Ureter (tissue), 1 donor: ENCODE results near the gene ATP6V1G2. TPM values are rescaled to one million over a fixed set of nuclear protein-coding genes. Genes with fewer than 3 reads are reported as not detected.

ENCODE experiments used
- DNase-seq: peaks from one replicate; pipeline ENCODE4 v3.0.0-alpha.2; 2020; ENCODE audit warnings: low spot score
- total RNA-seq: library from RNA; stranded (reverse); gene quantifications from one replicate; pipeline ENCODE4 v1.2.4, GENCODE V29; 2023
- donor health status: DM: yes; HTN: yes; CAD: no.

ATP6V1G2 gene
- total RNA-seq, 1 donor from 2014 or later: 0.65 TPM

DNA sequence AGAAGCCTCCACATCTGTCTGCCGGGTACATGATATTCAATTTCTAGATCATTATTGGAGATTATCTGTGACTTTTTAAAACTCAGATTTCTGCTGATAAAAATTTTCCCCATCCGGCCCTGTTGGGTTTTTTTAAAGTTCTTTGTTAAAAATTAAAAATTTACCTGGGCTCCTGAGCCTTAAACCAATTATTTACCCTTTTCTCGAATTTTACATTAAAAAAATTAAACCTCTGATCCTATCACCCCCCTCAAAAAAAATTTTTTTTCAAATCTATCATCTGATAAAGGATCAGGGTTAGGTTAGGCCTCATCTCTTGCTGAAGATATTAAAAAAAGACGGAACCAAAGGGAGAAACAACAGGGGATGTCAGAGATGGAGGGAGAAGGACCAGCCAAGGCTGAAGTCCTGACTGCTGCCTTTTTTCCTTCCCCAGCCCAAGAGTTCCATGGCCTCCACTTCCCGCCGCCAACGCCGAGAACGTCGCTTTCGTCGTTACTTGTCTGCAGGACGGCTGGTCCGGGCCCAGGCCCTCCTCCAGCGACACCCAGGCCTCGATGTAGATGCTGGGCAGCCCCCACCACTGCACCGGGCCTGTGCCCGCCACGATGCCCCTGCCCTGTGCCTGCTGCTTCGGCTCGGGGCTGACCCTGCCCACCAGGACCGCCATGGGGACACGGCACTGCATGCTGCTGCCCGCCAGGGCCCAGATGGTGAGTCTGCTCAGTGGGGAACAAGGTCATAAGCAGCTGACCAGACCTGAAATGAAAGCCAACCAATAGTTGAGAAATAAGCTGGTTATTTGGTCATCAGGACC is 1.5 kb upstream of the ATP6V1G2 start:
- no peak for DNase-seq

DNA sequence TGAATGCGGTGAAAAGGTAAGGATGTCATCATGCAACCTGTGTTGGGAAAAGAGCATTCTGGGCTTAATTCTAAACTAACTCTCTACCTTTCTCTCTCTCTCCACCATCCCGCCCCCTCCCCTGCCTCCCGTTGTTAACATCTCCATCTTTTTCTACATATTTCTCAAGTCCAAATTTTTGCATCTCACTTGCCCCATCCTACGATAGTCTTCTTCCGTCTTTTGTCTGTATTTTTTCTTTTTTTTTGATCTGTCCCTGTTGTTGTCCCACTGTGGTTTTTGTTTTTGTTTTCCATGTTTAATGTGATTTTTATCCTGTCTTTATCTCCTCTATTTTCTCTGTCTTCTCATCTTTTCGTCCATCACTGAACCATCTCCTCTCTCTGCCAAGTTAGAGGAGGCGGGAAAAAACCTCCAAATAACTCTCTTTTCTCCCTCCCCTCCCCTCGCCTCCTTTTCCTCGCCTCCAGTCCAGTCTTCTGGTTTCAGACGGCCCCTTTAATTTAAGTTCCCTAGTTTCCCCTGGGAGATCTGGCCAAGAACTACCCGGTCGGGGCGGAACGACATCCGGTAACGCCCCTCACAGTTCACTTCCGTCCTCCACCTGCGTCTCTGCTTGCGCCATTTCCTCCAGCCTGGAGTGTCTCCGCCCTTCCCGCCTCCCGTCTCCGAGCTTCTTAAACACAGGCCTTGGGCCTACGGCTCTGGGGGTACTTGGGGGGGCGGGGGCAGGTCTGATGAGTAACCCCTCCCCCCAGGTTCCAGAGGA is 734 bp upstream of the ATP6V1G2 start, which contains the start of gene NFKBIL1:
NFKBIL1 (plus strand) TSS at position 651 of the 769 bp plus-strand sequence; CDS start at position 738, 87 bp downstream.
- peak; percentile 96 for DNase-seq

DNA sequence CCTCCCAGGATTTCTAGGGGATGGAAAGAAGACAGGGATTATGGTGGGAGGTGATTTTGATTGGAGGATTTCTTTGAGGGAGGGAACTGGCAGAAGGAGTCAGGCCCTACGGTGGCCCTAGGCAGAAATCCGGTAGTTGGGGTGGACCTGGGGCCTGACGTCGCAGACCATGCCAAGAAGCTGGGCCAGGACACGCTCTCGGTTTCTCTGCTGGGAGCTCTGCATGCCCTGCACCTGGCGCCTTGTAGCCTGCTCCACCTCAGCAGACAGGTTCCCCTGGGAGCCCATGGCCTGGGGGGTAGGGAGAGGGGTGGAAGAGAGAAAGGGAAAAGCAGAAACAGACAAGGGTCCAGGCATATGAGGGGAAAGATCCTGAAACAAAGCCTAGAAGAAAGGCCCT is 1.1 kb downstream of the ATP6V1G2 start:
- DNase-seq: no peak

DNA sequence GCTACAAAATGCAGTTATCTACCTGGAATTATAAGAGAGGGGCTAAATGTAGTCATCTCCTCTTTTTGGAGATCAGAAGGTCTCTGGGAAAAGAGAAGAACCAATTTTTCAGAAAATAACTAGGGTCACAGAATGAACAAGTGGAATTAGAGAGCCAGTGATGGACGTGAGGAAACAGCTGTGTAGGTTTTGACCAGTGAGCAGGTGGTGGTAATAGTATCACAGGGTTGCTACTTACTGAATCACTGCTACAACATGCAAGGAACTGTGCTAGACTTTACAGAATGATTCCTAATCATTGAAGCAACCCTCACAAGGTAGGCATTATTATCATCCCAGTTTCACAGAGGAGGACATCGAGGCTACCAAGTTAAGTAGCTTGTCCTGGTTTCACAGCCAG is 1.7 kb downstream of the ATP6V1G2 start:
- no peak for DNase-seq

DNA sequence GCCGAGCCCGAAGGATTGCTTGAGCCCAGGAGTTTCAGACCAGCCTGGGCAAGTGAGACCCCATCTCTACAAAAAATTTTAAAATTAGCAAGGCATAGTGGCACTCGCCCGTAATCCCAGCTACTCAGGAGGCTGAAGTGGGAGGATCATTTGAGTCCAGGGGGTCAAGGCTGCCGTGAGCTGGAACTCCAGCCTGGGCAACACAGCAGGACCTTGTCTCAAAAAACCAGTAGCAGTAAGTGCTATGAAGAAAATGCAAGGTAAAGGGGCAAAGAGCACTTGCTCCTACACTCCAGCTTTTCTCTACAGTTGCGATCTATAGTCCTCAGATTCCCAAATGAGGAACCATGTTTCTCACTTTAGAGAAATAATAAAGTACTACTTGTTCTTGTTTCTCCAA is 2.8 kb downstream of the ATP6V1G2 start:
- DNase-seq: no peak

DNA sequence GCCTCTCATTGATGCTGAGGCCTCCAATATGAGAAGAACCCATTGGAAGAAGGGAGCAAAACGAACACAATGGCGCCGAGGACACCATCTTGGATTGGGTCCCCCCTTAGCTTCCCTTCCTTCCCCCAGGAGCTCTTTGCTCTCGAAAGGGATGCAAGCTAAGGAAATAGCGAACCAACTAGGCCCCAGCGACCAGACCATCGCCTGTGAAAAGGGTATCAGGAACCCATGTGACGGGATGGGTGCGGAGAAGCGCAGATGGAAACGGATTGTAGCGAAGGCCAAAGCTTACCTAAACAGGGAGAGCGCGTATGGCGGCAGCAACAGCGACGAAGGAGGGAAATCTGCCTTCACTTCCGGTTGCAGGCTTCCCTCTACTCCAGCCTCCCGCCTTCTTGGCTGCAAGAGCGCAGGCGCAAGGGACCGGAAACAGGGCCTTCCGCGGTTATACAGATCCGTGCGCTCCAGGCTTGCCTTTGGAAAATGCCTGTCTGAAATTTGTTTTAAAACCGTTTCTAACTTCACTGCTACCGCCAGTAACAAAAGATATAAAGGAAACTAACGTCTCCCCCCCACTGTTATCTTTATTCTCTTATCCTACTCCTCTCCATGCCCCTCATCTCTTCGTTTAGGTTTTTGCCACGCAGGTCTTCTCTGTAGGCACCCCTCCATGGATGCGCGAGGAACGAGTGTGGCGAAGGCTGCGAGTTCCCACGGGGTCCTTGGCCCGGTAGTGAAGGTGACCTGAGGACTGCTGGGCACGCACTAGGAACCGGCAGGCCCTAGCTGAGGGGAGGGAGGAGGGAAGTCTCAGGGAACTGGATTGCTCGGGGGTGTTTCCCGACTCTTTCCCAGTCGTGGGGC is 4.5 kb downstream of the ATP6V1G2 start, which contains the start of gene DDX39B:
DDX39B (minus strand) TSS at position 346 of the 864 bp plus-strand sequence. CDS start 1,471 bp downstream, outside the sequence.
- peak; percentile 97 for DNase-seq

DNA sequence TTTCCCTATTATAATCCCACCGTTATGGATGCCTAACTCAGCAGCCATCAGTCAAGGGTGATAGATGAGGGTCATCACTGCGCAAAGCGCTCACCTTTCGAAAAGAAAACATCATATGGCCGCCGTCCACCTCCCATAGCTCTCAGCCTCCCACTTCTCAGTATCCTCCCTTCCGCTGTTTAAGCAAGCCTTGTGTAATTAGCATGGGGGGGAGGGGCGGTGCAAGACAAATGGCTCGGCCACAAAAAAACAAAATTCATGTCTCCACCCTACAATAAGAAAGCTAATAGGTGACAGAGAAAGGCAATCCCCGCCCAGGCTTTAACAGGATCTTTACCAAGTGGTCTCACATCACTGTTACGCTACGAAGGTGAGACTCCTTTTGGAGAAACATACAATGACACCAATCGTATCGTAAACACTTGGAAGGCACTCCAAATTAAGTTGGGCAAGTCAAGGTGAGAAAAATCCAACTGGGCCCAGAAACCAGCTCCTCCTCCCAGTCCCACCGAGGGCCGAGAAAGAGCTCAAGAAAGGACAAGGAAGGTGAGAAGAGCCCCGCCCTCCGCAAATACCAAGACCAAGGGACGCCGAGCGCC is 5.2 kb downstream of the ATP6V1G2 start:
- DNase-seq: peak; percentile 69

DNA sequence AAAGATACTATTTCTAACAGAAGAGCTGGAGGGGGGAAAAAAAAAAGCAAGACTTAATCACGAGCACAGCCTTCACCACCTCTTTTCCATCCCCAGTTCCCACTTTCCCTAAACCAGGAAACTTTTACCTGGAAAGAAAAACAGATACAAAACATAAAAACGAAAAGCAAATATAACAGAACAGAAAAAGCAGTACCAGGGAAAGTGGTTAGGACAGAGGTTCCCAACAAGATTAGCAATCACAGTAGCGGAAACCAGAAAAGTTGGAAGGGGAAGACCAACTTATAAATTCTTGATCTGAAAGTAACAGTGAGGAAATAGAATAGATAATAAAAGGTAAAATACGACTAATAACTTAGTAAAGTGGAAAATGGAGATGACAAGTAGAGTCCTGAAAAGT is 5.8 kb downstream of the ATP6V1G2 start:
- DNase-seq: no peak

DNA sequence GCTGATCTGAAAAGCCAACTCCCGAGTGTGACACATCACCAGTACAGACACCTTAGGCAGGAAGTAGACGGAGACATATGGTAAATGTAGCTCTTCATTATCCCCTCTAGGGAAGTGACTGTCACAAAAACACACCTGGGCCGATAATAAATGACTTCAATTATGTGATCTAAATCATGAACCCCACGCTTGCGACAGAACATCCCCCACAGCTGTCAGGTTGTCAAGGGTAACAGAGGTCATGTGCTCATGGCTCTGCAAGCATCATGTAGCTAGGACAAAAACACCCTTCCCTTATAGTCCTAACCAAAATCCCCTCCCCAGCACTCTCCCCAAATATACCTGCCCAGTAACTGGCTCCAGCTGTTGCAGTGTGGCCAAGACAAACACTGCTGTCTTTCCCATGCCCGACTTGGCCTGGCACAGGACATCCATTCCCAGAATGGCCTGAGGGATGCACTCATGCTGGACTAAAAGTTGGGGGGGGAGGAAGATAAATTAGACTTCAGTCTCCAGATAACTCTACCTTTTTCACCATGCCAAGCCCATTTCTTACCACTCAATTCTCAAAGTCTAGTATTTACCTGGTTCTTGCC is 7.5 kb downstream of the ATP6V1G2 start:
- DNase-seq: no peak

DNA sequence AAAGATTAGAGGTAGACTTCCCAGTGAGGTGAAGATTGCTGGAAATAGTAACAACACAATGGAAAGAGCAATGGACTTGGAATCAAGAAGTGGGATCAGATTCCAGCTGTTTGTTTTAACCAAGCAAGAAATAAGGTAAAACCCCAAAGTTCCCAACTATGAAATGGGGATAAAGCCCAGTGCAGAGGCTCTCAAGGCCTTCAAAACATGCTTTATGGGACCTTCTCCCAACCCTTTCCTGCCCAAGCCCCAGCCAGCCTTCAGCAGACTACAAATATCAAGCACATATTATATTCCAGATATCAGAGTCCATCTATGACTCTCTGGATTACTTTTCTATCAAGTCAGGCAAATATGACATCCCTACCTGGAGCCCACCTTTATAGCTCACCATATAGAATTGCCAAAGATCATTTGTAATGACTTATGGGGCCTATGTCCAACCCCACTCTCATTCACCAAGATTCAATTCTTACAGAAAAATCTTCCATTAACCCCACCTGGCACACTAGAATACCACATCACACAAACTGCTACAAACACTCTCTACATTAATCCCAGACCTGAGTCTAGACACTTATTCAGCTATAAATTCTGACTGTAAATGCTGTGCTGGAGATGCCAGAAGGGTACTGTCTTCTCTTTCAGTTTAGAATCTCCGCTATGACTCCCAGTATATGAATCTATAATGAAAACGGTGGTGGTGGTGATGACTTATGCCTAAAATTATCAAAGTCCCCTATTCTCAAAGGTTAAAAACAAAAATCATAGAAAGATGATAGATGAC is 10.7 kb downstream of the ATP6V1G2 start:
- no peak for DNase-seq

DNA sequence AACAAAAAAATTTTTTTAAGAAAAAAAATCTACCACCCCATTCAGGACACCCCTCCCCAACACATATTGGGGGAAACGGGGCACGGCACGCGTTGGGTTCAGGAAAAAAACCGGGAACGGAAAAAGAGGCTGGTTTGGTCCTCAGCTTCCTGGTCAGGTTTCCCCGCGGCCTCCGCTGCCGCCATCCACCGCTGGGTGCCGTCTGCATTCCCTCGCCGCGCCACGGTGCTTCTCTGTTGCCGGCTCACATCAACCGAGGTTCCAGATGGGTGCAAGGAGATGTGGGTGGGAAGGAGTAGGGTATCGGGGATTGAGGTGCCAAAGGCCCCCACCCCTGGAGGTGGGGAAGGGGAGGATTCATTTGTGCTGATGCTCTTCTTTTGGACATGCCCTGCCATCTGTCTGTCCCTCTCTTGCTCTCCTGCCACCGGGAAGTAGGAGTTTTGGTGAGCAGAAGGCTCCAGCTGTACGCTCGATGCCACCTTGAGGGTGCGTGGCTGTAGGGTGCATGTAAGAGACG is 11.8 kb downstream of the ATP6V1G2 start:
- DNase-seq: no peak

DNA sequence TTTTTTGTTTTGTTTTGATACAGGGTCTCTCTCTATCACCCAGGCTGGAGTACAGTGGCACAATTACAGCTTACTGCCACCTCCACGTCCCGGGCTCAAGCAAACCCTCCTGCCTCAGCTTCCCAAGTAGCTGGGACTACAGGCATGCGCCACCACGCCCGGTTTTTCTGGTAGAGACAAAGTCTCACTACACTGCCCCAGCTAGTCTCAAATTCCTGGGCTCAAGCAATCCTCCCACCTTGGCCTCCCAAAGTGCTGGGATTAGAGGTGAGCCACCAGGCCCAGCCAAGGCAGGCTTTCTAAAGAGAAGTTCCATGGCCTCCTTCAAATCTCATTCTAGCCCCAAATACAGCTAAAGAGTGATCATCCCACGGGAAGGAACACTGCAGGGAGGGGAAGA is 12.4 kb downstream of the ATP6V1G2 start:
- no peak for DNase-seq

DNA sequence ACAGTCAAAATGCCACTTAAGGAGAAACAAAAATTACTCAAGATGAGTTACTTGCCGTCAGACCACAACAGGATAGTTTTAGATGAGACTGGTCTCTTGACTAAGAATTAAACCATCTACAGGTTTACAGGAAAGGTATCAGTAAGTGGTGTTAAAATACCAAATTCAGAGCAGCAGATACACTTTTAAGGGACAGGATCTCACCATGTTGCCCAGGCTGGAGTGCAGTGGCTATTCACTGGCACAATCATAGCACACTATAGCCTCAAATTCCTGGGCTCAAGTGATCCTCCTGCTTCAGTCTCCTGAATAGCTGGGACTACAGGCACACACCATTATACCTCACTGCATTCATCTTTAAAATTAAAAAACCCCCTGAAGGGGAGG is 13.0 kb downstream of the ATP6V1G2 start:
- no peak for DNase-seq

DNA sequence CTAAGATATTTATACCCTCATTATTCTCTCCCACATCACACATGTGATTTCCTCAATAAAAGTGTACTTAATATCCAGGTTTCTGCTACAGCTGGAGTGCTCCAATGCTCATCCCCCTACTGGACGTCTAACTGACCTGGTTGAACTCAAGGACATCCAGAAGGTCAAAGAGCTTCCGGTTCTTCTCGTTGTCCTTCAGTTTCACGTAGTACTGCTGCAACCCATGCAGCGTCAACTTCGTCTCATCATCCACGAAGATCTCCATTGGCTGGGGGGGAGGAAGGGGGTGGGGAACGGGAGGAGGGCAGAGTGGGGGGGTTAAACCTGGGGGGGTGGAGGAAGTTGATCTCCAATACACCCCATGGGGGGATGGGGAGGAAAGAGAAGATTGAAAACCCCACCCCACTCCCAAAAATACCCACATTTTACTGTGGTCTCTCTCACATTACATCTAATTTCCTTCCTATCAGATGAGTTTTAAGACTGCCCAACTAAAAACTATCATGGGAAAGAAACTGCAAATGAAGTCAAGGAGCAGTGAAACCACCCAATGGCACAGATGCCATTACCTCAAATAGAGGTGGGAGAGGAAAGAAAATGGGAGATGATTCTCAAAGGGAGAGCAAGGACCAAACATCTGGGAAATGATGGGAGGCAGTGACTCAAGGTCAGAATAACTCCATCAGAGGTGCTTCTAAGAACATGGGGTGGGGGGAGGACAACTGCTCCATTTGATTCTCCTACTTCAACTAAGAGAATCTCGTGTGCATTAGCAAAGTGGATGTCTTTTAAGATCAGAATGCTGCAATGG is 13.6 kb downstream of the ATP6V1G2 start:
- no peak for DNase-seq

DNA sequence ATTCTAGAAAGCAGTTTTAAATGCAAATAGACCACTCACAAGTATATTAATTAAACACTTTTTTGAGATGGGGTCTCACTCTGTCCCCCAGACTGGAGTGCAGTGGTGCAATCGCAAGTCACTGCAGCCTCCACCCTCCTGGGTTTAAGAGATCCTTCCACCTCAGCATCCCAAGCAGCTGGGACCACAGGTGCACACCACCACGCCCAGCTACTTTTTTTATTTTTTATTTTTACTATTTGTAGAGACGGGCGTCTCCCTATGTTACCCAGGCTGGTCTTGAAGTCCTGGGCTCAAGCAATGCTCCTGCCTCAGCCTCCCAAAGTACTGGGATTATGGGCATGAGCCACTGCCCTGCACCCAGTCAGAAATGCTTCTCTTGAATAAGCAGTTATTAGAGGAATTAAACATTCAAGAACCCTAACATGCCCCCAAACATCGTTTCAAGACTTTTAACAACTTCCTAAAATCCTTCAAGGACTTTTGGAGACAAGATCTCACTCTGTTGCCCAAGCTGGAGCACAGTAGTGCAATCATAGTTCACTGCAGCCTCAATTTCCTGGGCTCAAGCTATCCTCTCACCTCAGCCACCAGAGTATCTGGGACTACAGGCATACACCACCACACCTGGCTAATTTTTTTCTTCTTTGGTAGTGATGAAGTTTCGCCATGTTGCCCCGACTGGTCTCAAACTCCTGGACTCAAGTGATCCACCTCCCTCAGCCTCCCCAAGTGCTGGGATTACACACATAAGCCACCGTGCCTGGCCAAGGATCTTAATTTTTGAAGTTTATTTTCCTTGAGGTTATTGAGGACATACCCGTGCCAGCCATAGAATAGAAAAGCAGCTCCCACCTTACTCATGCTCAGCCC is 14.4 kb downstream of the ATP6V1G2 start:
- DNase-seq: no peak

DNA sequence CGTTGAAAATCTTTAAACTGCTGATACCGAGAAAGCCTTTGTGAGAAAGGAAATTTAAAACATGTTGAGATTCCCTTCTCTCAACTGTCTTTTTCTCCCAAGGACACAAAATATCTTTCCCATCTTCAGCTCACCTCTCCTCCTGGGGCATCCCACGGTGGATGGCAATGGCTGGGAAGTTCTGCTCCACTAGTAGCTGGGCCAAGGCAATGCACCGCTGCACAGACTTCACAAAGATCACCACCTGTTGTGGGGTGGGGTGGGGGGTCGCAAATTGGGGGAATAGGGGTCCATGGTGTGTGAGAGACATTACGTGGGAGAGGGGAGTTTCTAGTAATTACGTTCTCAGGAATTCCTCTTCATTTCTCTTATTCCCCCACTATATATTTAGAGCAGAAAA is 15.2 kb downstream of the ATP6V1G2 start:
- DNase-seq: no peak

DNA sequence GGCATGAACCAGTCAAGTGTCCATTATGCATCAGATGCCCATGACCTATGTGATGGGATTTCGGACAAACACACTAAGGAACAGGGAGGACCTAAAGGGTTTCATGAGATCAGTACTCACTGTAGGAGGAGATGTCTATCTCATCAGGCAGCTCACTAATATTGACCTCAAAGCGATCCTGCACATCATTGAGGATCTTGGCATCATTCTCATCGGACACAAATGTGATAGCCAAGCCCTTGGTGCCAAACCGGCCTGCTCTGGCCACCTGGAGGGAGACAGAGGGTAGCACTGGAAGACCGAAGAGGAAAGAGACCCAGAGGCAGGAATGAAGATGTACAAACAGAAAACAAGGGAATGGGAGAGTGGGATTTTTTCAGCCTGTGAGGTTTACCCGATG is 15.7 kb downstream of the ATP6V1G2 start:
- DNase-seq: no peak
